ENCODE results near the gene SCMH1.

- no peak for TF ChIP-seq CTCF (conservative IDR thresholded peaks at IDR 0.05)
- no peak for TF ChIP-seq EZH2 (IDR thresholded peaks at IDR 0.05; ENCODE audit: low read depth)
Measured at GRCh38 chr1:41015897-41016470, 226.1 kb downstream of the SCMH1 start.
